WI38 (cell line): ENCODE results near the gene SUSD6.

Experiments
- H3K4me3 ChIP-seq: 2 replicates; pipeline ENCODE4 v1.5.1; 2011; ENCODE audit warnings: low read depth, mild to moderate bottlenecking, control low read depth, low read length
- TF ChIP-seq, protein P1 (sequence below): IDR thresholded peaks from 2 replicates; pipeline ENCODE4 v1.5.1; 2012; ENCODE audit warnings: low read depth, mild to moderate bottlenecking, control low read depth, low read length

Gene SUSD6

DNA sequence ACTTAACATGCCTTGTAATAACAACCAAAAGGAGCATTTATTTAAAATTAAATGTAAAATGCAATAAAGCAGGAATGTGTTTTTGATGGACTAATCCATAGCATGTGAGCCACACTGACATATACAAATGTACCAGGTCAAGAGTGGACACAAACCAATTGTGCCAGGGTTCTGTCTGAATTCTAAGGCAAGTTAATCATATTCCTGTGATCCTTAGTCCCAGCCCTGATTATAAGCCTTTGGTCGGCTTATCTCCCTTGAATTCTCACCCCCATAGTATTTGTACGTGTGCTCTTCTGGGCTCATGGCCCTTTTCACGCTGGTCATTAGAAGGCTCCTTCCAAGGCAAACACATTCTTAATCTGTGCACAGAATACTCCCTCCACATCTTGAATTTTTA lies 144.9 kb downstream of the SUSD6 start:
- TF ChIP-seq, protein P1, sequence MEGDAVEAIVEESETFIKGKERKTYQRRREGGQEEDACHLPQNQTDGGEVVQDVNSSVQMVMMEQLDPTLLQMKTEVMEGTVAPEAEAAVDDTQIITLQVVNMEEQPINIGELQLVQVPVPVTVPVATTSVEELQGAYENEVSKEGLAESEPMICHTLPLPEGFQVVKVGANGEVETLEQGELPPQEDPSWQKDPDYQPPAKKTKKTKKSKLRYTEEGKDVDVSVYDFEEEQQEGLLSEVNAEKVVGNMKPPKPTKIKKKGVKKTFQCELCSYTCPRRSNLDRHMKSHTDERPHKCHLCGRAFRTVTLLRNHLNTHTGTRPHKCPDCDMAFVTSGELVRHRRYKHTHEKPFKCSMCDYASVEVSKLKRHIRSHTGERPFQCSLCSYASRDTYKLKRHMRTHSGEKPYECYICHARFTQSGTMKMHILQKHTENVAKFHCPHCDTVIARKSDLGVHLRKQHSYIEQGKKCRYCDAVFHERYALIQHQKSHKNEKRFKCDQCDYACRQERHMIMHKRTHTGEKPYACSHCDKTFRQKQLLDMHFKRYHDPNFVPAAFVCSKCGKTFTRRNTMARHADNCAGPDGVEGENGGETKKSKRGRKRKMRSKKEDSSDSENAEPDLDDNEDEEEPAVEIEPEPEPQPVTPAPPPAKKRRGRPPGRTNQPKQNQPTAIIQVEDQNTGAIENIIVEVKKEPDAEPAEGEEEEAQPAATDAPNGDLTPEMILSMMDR, result no peak
- no peak overlapping the region for H3K4me3 ChIP-seq

DNA sequence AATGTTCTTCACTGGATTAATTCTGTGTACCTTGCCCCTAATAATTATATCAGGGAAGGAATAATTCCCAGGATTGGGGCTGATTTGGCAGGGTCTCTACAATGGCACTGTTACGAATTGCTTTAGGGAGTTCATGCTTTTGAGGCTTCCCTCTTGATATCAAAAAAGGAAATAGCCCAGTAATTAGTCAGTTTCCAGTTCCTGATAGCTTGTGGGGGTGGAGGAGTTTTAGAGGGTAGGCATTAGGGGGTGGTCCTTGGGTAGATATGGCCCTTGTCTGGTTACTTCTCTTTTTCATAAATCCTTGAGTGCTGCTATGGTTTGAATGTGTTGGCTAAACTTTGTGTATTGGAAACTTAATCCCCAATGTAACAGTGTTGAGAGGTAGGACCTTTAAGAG lies 149.4 kb downstream of the SUSD6 start:
- TF ChIP-seq, protein P1, result no peak
- no peak overlapping the region for H3K4me3 ChIP-seq

DNA sequence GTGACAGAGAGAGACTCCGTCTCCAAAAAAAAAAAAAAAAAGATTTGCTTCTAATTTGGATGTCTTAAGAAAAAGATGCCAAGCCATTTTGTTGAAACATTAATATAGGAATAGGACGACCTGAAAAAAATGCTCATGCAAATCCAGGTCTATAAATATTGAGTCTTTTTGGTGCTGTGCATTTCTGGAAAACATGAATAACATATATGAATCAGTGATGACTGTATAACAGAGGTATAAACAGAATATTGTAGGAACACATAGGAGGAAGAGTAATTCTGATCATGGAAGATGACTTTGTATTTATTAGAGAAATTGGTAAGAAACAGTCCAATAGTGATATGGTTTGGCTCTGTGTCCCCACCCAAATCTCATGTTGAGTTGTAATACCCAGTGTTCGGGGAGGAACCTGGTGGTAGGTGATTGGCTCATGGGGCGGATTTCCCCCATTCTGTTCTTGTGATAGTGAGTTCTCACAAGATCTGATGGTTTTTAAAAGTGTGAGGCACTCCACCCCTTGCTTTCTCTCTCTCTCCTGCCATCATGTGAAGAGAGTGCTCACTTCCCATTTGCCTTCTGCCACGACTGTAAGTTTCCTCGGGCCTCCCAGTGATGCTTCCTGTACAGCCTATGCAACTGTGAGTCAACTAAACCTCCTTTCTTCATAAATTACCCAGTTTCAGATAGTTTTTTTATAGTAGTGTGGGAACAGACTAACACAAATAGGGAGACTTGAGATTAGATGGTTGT lies 152.5 kb downstream of the SUSD6 start:
- H3K4me3 ChIP-seq, result no peak overlapping the region
- TF ChIP-seq, protein P1, result no peak
